Pancreas (tissue), 10 donors: ENCODE data around the gene KCNAB2. TPM values are rescaled to one million over a fixed set of nuclear protein-coding genes. Genes with fewer than 3 reads are reported as not detected.
"Not testable (repeated sequence)": the region's sequence is repeated elsewhere in the genome, so short reads cannot be mapped to it uniquely, and the experiment has no call there.

Experiments used
- ATAC-seq, 4 donors: fragments of 200-7000 bp; cut with Tn5 transposase; one replicate each; pipeline versions ENCODE4 v1.8.0 to v1.9.1; 2020; ENCODE audit warnings: mild to moderate bottlenecking in 4 of 4, moderate library complexity in 4 of 4
- DNase-seq, 6 donors: peaks; one replicate each; pipeline ENCODE4 v3.0.0-alpha.2; 2020
- FAIRE-seq: peaks from 2 replicates; lab custom pipeline; 2012; peaks lifted over from hg19 to GRCh38; lab: Jason Lieb, UNC
- H3K27ac ChIP-seq, 4 donors: fragments of 200-600 bp; sonication (generic); 1 replicate in 3 of 4; 2 replicates in 1 of 4; pipeline versions ENCODE4 v1.5.0 to v1.8.0; 2020
- H3K27me3 ChIP-seq, 4 donors: fragments of 200-600 bp; one replicate each; pipeline ENCODE4 v1.8.0; 2021
- H3K36me3 ChIP-seq, 3 donors: fragments of 200-600 bp; sonication (generic) in 1 of 3; one replicate each; pipeline versions ENCODE4 v1.5.0 to v1.8.0; 2020 to 2021
- H3K4me1 ChIP-seq, 3 donors: fragments of 200-600 bp; one replicate each; pipeline ENCODE4 v1.8.0; 2021
- H3K4me3 ChIP-seq, 4 donors: fragments of 200-600 bp; sonication (generic) in 2 of 4; one replicate each; pipeline versions ENCODE4 v1.5.0 to v1.8.0; 2020 to 2021
- H3K9me3 ChIP-seq, 4 donors: fragments of 200-600 bp; one replicate each; pipeline ENCODE4 v1.8.0; 2021
- WGBS, 2 donors: extraction: QIAGEN DNeasy Blood & Tissue Kit; methylation state at CpG; one replicate each; pipeline ENCODE4 v1.1.7; 2013; 5-methylcytosine and 5-hydroxymethylcytosine counted together
- intact Hi-C, 3 donors: fragments of 100-400 bp; cut with DNase I; formaldehyde crosslinking; loops; one replicate each; pipeline versions ENCODE4 v1.11.1 to v1.14.2; 2022
- polyA plus RNA-seq, 2 donors: library from polyadenylated mRNA; stranded (reverse); fragments of 200-250 nt; gene quantifications; one replicate each; pipeline ENCODE4 v1.2.3, GENCODE V29; 2013
- total RNA-seq, 6 donors: library from RNA; stranded (reverse); fragmentation: NEBNext Ultra II Directional in 4 of 6; extraction: Animal tissue kit (Norgen Biotek cat#: 25700) in 4 of 6; gene quantifications; one replicate each; pipeline versions ENCODE4 v1.2.1 to v1.2.4, GENCODE V29; 2021 to 2023
- TF ChIP-seq, protein P1 (sequence below), 4 donors: fragments of 200-600 bp; sonication (generic) in 3 of 4; IDR thresholded peaks; one replicate each; pipeline versions ENCODE4 v1.5.0 to v1.8.0; 2021; ENCODE audit warnings: antibody characterized with exemption in 4 of 4
- donor health status: healthy with polysubstance abuse.
- donor health status: DM: no; HTN: no; CAD: no; lungs with moderate emphysema.
- donor health status: DM: no; HTN: no; CAD: no.
- donor health status: control.
- donor health status: control.
- donor health status: Bipolar disorder and iron deficiency.
- donor health status: DM: yes; HTN: yes; CAD: no.
- donor health status: DM: no; HTN: no; CAD: no.
- donor health status: DM: no; HTN: no; CAD: no.
- donor health status: DM: yes; HTN: yes; CAD: no.

Gene KCNAB2
- total and polyA plus RNA-seq, 8 donors: 1.2 to 9.0 (median 4.3) TPM

GRCh38 chr1:6074192-6074901, 28.7 kb downstream of the KCNAB2 start:
- Histone ChIP-seq H3K4me3 (no peak overlapping the region), H3K9me3 (no peaks in the 10 kb centered on the region), H3K4me1 (no peaks in the 10 kb centered on the region), H3K27ac (no peak overlapping the region), H3K36me3 (no peaks in the 10 kb centered on the region), H3K27me3 (no peaks in the 10 kb centered on the region)
- FAIRE-seq (no peak), DNase-seq (no peak), ATAC-seq (no peak)
- TF ChIP-seq, protein P1, sequence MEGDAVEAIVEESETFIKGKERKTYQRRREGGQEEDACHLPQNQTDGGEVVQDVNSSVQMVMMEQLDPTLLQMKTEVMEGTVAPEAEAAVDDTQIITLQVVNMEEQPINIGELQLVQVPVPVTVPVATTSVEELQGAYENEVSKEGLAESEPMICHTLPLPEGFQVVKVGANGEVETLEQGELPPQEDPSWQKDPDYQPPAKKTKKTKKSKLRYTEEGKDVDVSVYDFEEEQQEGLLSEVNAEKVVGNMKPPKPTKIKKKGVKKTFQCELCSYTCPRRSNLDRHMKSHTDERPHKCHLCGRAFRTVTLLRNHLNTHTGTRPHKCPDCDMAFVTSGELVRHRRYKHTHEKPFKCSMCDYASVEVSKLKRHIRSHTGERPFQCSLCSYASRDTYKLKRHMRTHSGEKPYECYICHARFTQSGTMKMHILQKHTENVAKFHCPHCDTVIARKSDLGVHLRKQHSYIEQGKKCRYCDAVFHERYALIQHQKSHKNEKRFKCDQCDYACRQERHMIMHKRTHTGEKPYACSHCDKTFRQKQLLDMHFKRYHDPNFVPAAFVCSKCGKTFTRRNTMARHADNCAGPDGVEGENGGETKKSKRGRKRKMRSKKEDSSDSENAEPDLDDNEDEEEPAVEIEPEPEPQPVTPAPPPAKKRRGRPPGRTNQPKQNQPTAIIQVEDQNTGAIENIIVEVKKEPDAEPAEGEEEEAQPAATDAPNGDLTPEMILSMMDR (IDR thresholded peaks at IDR 0.05): no peak
- 89 to 90% methylated on average over 21 of the region's 21 CpGs for WGBS, 2 donors
- intact Hi-C loops: no loop called here

DNA sequence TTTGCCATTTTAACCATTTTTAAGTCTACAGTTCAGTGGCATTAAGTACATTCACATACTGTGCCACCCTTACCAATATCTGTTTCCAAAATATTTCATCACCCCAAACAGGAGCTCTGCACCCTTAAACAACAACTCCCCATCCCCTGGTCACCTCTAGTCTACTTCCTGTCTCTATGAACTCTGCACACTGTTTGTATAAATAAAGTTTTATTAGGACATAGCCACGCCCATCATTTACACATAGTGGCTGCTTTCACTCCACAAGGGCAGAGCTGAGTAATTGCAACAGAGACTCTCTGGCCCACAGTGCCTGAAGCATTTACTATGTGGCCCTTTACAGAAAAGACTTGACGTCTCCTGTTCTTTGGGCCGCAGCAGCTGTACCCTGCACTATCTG, 30.1 kb downstream of the KCNAB2 start:
- 78 to 86% methylated on average over 3 of the region's 3 CpGs for WGBS, 2 donors
- H3K36me3 ChIP-seq: no peaks in the 10 kb centered on the region
- no peak for FAIRE-seq
- H3K4me1 ChIP-seq: no peaks in the 10 kb centered on the region
- H3K27me3 ChIP-seq: no peaks in the 10 kb centered on the region
- DNase-seq: no peak
- no peak for ATAC-seq
- H3K4me3 ChIP-seq: no peak overlapping the region
- TF ChIP-seq, protein P1 (IDR thresholded peaks at IDR 0.05): no peak
- intact Hi-C loops: no loop called here
- H3K27ac ChIP-seq: no peak overlapping the region
- H3K9me3 ChIP-seq: no peaks in the 10 kb centered on the region

GRCh38 chr1:6077061-6077460, 31.4 kb downstream of the KCNAB2 start:
- FAIRE-seq, H3K9me3 ChIP-seq, H3K4me1 ChIP-seq, DNase-seq, H3K36me3 ChIP-seq, H3K27me3 ChIP-seq, intact Hi-C loops, H3K27ac ChIP-seq, H3K4me3 ChIP-seq, ATAC-seq: not testable (repeated sequence)
- 68 to 71% methylated on average over 8 of the region's 8 CpGs for WGBS, 2 donors

GRCh38 chr1:6077506-6077905, 31.8 kb downstream of the KCNAB2 start:
- H3K27me3 ChIP-seq: no peaks in the 10 kb centered on the region
- H3K36me3 ChIP-seq: no peaks in the 10 kb centered on the region
- FAIRE-seq (no peak), DNase-seq (no peak), ATAC-seq (no peak)
- H3K27ac ChIP-seq: no peak overlapping the region
- 43 to 51% methylated on average over 19 of the region's 19 CpGs for WGBS, 2 donors
- H3K4me3 ChIP-seq: no peak overlapping the region
- TF ChIP-seq, protein P1 (IDR thresholded peaks at IDR 0.05): no peak
- intact Hi-C loops: no loop called here
- H3K4me1 ChIP-seq: no peaks in the 10 kb centered on the region
- no peaks in the 10 kb centered on the region for H3K9me3 ChIP-seq

- no peak overlapping the region for H3K27ac ChIP-seq
- intact Hi-C loops: no loop called here
- no peak overlapping the region for H3K4me3 ChIP-seq
- DNase-seq (no peak), FAIRE-seq (no peak), ATAC-seq (no peak)
- H3K4me1 ChIP-seq: no peaks in the 10 kb centered on the region
- H3K27me3 ChIP-seq: no peaks in the 10 kb centered on the region
- no peaks in the 10 kb centered on the region for H3K9me3 ChIP-seq
- no peaks in the 10 kb centered on the region for H3K36me3 ChIP-seq
- TF ChIP-seq, protein P1 (IDR thresholded peaks at IDR 0.05): no peak
- 76 to 87% methylated on average over 16 of the region's 16 CpGs for WGBS, 2 donors
These were observed 32.2 kb downstream of the KCNAB2 start for GRCh38 chr1:6077919-6078318.
